Neuronal stem cell (in vitro differentiated cells): Measurements from ENCODE around the gene KDM5A.

ENCODE experiments used
- DNase-seq: peaks from one replicate; pipeline ENCODE4 v3.0.0-alpha.2; 2013; ENCODE audit warnings: low spot score
- H2AFZ ChIP-seq: one replicate; pipeline ENCODE4 v1.6.1; 2013; ENCODE audit warnings: mild to moderate bottlenecking, low read length, inconsistent platforms
- H2AK5ac ChIP-seq: 2 replicates; pipeline ENCODE4 v1.6.1; 2013; ENCODE audit warnings: low read depth, mild to moderate bottlenecking, inconsistent platforms, low read length, moderate library complexity, mixed read lengths
- H2BK120ac ChIP-seq: 2 replicates; pipeline ENCODE4 v1.6.1; 2013; ENCODE audit warnings: low read depth, mild to moderate bottlenecking, inconsistent platforms, low read length, moderate library complexity, mixed read lengths
- H2BK12ac ChIP-seq: one replicate; pipeline ENCODE4 v1.6.1; 2013; ENCODE audit warnings: low read length, inconsistent platforms
- H2BK15ac ChIP-seq: 2 replicates; pipeline ENCODE4 v1.6.1; 2013; ENCODE audit warnings: mild to moderate bottlenecking, low read length, inconsistent platforms, mixed read lengths
- H2BK5ac ChIP-seq: one replicate; pipeline ENCODE4 v1.6.1; 2013; ENCODE audit warnings: inconsistent platforms, mild to moderate bottlenecking, low read length, moderate library complexity
- H3K14ac ChIP-seq: one replicate; pipeline ENCODE4 v1.6.1; 2013; ENCODE audit warnings: low read length, inconsistent platforms
- H3K18ac ChIP-seq: 2 replicates; pipeline ENCODE4 v1.6.1; 2013; ENCODE audit warnings: low read length, inconsistent platforms
- H3K23ac ChIP-seq: 2 replicates; pipeline ENCODE4 v1.6.1; 2013; ENCODE audit warnings: low read depth, mild to moderate bottlenecking, mixed read lengths, low read length, inconsistent platforms; ENCODE audit not compliant: poor library complexity
- H3K27ac ChIP-seq: replicated peaks from 3 replicates; pipeline ENCODE4 v1.5.1; 2013; ENCODE audit warnings: low read length, inconsistent platforms
- H3K27me3 ChIP-seq, 3 experiments: 2 replicates each; pipeline ENCODE4 v1.6.1; 2013; ENCODE audit warnings: low read length in 3 of 3, mild to moderate bottlenecking in 2 of 3, inconsistent platforms in 1 of 3, low read depth in 1 of 3, mixed read lengths in 1 of 3, moderate library complexity in 1 of 3; ENCODE audit not compliant: control insufficient read depth in 3 of 3, insufficient read depth in 3 of 3
- H3K36me3 ChIP-seq, 2 donors: replicated peaks in 1 of 2; 2 replicates each; pipeline ENCODE4 v1.6.1; 2013; ENCODE audit warnings: low read length in 2 of 2; ENCODE audit not compliant: control insufficient read depth in 2 of 2, insufficient read depth in 2 of 2
- H3K4ac ChIP-seq: 2 replicates; pipeline ENCODE4 v1.6.1; 2013; ENCODE audit warnings: inconsistent platforms, mild to moderate bottlenecking, low read length, moderate library complexity
- H3K4me1 ChIP-seq, 2 donors: 1 replicate in 1 of 2; 2 replicates in 1 of 2; pipeline ENCODE4 v1.6.1; 2013; ENCODE audit warnings: low read length in 2 of 2, low read depth in 1 of 2; ENCODE audit not compliant: control insufficient read depth in 2 of 2, insufficient read depth in 1 of 2
- H3K4me2 ChIP-seq: one replicate; pipeline ENCODE4 v1.6.1; 2013; ENCODE audit warnings: mild to moderate bottlenecking, low read length, inconsistent platforms; ENCODE audit not compliant: insufficient read depth, poor library complexity, severe bottlenecking
- H3K4me3 ChIP-seq, 2 donors: 2 replicates each; pipeline ENCODE4 v1.5.1; 2013; ENCODE audit warnings: low read length in 2 of 2, mild to moderate bottlenecking in 2 of 2, inconsistent platforms in 1 of 2, moderate library complexity in 1 of 2
- H3K79me1 ChIP-seq: one replicate; pipeline ENCODE4 v1.6.1; 2013; ENCODE audit warnings: low read depth, mild to moderate bottlenecking, inconsistent platforms, low read length, moderate library complexity
- H3K9ac ChIP-seq: one replicate; pipeline ENCODE4 v1.6.1; 2013; ENCODE audit warnings: mild to moderate bottlenecking, low read depth, low read length, inconsistent platforms; ENCODE audit not compliant: poor library complexity
- H3K9me3 ChIP-seq, 2 donors: replicated peaks in 1 of 2; 2 replicates each; pipeline versions ENCODE3 to v1.6.1; 2013; ENCODE audit warnings: low read length in 2 of 2, mild to moderate bottlenecking in 2 of 2, inconsistent platforms in 1 of 2, low read depth in 1 of 2, mixed read lengths in 1 of 2, moderate library complexity in 1 of 2; ENCODE audit not compliant: control insufficient read depth in 2 of 2, insufficient read depth in 1 of 2
- H4K8ac ChIP-seq: one replicate; pipeline ENCODE4 v1.6.1; 2013; ENCODE audit warnings: low read depth, mild to moderate bottlenecking, inconsistent platforms, low read length, moderate library complexity
- H4K91ac ChIP-seq: one replicate; pipeline ENCODE4 v1.6.1; 2013; ENCODE audit warnings: low read length, low read depth, mild to moderate bottlenecking, inconsistent platforms; ENCODE audit not compliant: poor library complexity
- WGBS, 2 donors: extraction: QIAGEN DNeasy Blood & Tissue Kit; methylation state at CpG; one replicate each; pipeline ENCODE4 v1.1.7; 2013; ENCODE audit warnings: missing lambda C conversion rate in 2 of 2, mixed read lengths in 1 of 2; ENCODE audit not compliant: insufficient read length in 2 of 2, insufficient replicate concordance in 1 of 2; ENCODE audit errors: extremely low coverage in 2 of 2; 5-methylcytosine and 5-hydroxymethylcytosine counted together

KDM5A gene

DNA sequence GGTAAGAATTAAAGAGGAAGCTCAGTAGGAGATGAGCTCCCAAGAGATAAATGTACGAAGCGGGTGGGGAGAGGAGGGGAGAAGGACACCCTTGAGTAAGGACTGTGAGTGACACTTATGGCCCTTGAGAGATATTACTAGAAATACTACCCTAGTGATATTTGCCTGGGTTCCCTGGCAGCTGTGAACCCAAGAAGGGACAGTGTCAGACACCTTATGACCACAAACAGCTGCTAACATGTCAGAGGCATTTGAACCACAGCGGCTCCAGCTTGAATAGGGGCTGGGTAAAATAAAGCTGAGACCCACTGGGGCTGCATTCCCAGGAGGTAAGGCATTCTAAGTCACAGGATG, 155.5 kb downstream of the KDM5A start:
- no peak overlapping the region for H3K4ac ChIP-seq
- H3K4me2 ChIP-seq: no peak overlapping the region
- H3K27ac ChIP-seq: no peak overlapping the region
- no peak overlapping the region for H3K4me3 ChIP-seq
- no peak for DNase-seq
- H4K91ac ChIP-seq: no peak overlapping the region
- no peaks in the 10 kb centered on the region for H3K36me3 ChIP-seq
- H3K23ac ChIP-seq: no peak overlapping the region
- no peak overlapping the region for H4K8ac ChIP-seq
- peaks cover 0 to 52% (median 0%) of the 10 kb centered on the region in 3 experiments for H3K27me3 ChIP-seq
- H2BK15ac ChIP-seq: no peak overlapping the region
- H3K18ac ChIP-seq: peak overlapping the region; percentile 46
- no peak overlapping the region for H2AK5ac ChIP-seq
- H2BK5ac ChIP-seq: no peak overlapping the region
- no peak overlapping the region for H2BK120ac ChIP-seq
- H2BK12ac ChIP-seq: no peak overlapping the region
- H3K4me1 ChIP-seq: peaks cover 3 to 17% of the 10 kb centered on the region in 2 donors
- H2AFZ ChIP-seq: peak overlapping the region; percentile 15
- peaks cover 0 to 11% of the 10 kb centered on the region in 2 donors for H3K9me3 ChIP-seq
- no CpG with 5 or more reads among the region's 3 CpGs for WGBS, 2 donors
- no peaks in the 10 kb centered on the region for H3K79me1 ChIP-seq
- H3K9ac ChIP-seq: no peak overlapping the region
- H3K14ac ChIP-seq: no peak overlapping the region

DNA sequence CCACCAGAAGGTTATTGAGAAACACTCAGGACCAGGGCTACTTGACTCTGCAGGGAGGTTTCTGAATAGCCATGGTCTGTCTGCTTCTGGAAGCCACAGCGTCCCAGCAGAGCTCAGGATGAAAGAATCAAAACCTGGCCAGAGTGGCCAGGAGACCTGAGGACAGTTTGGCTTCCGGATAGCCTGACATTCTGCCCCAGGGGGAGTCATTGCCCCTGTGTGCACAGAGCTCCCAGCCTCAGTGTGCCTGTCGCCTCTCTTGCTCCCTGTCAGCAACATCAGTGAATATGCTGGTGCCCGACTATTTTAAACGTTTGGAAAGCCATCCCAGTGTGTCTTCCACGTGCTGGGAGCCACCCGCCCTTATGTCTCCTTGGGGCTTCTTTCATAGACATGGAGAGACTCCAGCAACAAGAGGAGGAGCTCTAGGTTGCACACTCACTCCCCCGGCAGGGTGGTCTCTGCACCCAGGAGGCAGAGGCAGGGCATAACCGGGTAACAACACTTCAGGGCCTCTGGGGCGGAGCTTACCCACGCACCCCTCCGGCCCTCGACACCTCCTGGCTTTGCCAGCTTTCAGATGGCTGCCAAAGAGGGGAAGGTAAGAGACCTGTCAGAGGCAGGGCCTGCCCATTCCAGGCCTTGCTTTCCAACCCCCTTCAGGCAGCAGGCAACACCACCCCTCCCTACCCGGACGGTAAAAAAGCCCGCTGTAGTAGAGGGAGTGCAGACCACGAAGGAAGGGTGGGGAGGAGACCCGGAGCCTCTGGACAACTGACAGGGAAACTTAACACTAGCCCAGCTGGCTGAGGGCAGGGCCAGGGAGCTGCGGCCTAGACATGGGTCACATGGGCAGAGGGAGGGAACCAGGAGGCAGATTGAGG, 156.1 kb downstream of the KDM5A start:
- H3K9me3 ChIP-seq: peaks cover 0 to 11% of the 10 kb centered on the region in 2 donors
- H3K27ac ChIP-seq: no peak overlapping the region
- no peak overlapping the region for H3K9ac ChIP-seq
- peaks cover 0 to 58% (median 0%) of the 10 kb centered on the region in 3 experiments for H3K27me3 ChIP-seq
- H2BK15ac ChIP-seq: no peak overlapping the region
- no peak overlapping the region for H2BK120ac ChIP-seq
- peak overlapping the region; percentile 26 for H2AK5ac ChIP-seq
- H2BK12ac ChIP-seq: peak overlapping the region; percentile 63
- no peak overlapping the region for H3K23ac ChIP-seq
- no peaks in the 10 kb centered on the region for H3K79me1 ChIP-seq
- H3K4me3 ChIP-seq: no peak overlapping the region
- H2AFZ ChIP-seq: peak overlapping the region; percentile 15
- peaks cover 3 to 17% of the 10 kb centered on the region in 2 donors for H3K4me1 ChIP-seq
- H2BK5ac ChIP-seq: no peak overlapping the region
- no peak overlapping the region for H4K91ac ChIP-seq
- no peak for DNase-seq
- no peak overlapping the region for H4K8ac ChIP-seq
- no CpG with 5 or more reads among the region's 19 CpGs for WGBS, 2 donors
- no peaks in the 10 kb centered on the region for H3K36me3 ChIP-seq
- H3K14ac ChIP-seq: no peak overlapping the region
- no peak overlapping the region for H3K4me2 ChIP-seq
- no peak overlapping the region for H3K4ac ChIP-seq
- peak overlapping the region; percentile 46 for H3K18ac ChIP-seq

DNA sequence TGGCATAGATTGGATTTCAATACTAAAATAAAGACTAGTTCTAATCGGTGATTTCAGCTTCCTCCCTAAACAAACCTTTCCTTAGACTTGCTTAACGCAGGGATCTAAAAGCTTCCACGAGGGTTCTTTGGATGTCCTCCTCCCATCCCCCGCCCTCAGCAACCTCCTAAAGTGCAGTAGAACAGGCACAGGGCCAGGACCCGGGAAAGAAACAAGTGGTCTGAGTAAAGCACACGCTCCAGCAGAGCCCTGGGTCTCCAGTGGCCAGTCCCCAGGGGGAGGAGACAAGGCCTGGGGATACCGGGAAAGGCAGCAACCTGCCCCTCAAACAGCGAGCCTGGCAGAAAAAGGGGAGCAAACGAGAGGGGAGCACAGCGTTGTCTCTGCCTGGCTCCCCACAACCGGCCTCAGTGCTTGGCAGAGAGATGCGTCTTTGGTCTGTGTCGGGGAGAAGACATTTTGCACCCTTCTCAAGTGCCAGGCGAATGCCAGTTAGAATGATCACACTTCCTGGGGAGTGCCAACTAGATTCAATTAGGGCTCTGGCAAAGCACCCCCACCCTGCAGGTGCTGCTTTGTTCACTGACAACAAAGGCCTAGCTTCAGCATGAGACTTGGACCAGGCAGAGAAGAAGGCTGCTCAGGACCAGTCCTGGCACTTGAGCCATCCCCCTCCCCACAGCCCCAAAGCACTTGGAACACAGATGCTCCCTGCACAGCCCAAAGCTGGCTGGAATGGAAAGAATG, 158.0 kb downstream of the KDM5A start:
- Histone ChIP-seq H3K27me3 (peaks cover 0 to 77% (median 0%) of the 10 kb centered on the region in 3 experiments), H3K4ac (no peak overlapping the region), H3K23ac (no peak overlapping the region), H3K27ac (no peak overlapping the region), H3K9me3 (peaks cover 0 to 5% of the 10 kb centered on the region in 2 donors), H4K8ac (no peak overlapping the region), H3K14ac (no peak overlapping the region), H3K9ac (no peak overlapping the region), H3K4me3 (no peak overlapping the region), H3K36me3 (no peaks in the 10 kb centered on the region), H3K18ac (peak overlapping the region; percentile 68), H4K91ac (no peak overlapping the region), H3K4me2 (no peak overlapping the region), H2BK120ac (no peak overlapping the region), H2BK15ac (no peak overlapping the region), H3K79me1 (no peaks in the 10 kb centered on the region), H2AFZ (no peak overlapping the region), H3K4me1 (peaks cover 3 to 17% of the 10 kb centered on the region in 2 donors), H2BK12ac (peak overlapping the region; percentile 24), H2BK5ac (no peak overlapping the region), H2AK5ac (peak overlapping the region; percentile 61)
- no peak for DNase-seq
- no CpG with 5 or more reads among the region's 14 CpGs for WGBS, 2 donors
